ENCODE data around the gene TEPSIN.

TEPSIN gene

DNA sequence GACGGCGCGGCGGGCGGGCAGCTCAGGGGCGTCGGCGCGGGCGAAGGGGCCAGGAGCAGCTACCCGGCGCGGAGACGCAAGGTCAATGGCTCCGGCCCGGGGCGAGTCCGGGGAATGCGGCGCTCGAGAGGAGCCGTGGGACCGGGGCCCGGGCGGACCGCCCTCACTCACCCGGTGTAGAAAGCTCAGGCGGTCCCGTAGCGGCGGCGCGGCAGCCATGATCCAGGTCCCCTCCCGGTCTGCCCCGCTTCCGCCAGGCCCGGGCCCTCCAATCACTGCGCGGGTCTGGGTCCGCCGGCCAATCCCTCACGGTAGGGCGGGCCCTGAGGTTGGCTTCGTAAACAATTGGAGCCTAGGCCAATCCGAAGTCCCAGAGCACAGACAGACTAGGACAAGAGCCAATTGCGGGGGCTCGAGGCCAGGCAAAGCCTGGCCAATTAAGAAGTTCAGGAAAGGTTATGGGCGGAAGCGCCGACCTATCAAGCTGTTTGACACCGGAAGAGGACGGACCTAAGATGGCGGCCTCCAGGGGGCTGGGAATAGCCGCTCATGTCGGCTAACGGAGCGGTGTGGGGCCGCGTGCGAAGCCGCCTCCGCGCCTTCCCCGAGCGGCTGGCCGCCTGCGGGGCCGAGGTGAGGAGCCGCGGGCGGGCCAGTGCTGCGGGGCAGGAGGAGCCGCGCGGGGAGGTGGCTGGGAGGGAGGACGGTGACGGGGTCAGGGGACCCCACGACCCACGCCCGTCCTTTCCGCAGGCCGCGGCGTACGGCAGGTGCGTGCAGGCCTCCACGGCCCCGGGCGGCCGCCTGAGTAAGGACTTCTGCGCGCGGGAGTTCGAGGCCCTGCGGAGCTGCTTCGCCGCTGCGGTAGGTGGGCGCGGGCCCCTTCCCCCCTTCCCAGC lies at the start of gene TEPSIN, which contains the start of gene NDUFAF8:
Gene TEPSIN, minus strand, starts transcription at position 241 of the 899 bp plus-strand sequence. Its CDS starts 22 bp downstream, at position 219.
Gene NDUFAF8, plus strand, starts transcription at position 504 of the 899 bp plus-strand sequence. Its CDS starts 46 bp downstream, at position 550.
- peak; percentile 99 for DNase-seq

DNA sequence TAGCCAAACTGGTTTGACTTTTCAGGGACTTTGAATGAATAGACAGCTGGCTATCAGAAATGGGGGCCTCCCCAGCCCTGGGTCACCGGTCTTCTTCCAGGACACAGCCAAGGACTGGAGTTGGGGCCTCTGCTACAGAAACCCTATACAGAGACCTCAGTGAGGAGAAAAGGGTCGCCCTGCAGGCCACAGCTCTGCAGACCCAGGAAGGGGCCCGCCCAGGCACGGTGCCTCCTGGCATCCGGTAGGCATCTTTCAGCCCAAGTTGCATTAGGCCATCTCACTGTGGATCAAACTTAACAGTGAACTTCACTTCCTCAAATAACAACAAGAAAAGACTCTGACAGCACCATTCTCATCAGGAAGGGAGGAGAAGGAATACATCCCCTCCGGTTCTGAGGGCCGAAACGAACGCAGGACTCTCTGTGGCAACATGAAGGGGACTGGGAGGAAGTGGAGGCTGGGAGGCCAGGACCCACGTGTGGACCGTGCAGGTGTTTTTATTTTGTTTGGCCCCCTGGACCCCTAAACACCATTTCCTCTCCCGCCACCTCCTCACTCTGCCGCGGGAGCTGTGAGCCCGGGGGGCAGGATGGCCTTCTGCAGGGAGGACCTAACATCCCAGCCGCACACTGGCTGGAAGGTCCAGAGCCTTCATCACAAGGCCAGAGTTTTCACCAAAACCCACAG lies 49.0 kb upstream of the TEPSIN start:
- DNase-seq: no peak

- DNase-seq: no peak
Observed at GRCh38 chr17:81287152-81287551, 48.3 kb upstream of the TEPSIN start.

GRCh38 chr17:81286491-81287145 lies 47.8 kb upstream of the TEPSIN start:
- no peak for DNase-seq

DNA sequence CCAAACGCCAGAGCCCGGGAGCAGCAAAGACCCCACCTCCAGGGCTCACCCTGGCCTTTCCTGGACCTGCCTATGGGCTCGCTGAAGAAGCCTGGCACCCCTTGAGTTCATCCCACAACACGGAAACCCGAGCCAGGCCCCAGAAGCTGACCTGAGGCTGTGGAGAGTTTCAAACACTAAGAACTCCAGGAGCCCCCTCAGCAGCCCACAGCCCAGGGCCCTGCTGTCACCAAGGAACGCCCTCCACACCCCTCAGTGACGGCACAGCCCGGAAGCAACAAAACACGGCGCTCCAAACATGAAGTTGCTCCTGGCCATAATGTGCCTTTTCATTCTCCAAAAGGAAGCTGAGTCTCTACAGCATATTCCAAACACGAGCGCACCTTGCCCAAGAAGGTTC lies 47.0 kb upstream of the TEPSIN start:
- DNase-seq: no peak

GRCh38 chr17:81285179-81285878 lies 46.5 kb upstream of the TEPSIN start:
- peak; percentile 73 for DNase-seq

- no peak for DNase-seq
Observed at GRCh38 chr17:81282876-81283275, 44.0 kb upstream of the TEPSIN start.

DNA sequence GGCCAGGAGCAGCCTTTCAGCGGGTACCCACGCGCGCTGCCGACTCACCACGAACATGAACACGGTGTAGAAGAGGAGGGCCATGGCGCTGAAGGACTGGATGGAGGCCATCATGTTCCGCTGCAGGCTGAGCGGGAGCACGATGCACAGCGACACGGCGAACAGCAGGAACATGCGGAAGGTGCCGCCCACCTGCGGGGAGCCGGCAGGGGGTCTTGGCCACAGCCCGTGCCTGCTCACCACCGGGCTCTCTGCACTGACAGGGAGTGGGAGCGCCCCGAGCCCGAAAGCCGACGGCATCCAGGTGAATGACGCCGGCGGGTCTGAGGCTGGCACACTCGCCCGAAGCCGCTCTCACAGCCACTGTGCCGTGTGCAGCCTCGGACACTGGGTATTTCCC lies 43.3 kb upstream of the TEPSIN start:
- DNase-seq: no peak

DNA sequence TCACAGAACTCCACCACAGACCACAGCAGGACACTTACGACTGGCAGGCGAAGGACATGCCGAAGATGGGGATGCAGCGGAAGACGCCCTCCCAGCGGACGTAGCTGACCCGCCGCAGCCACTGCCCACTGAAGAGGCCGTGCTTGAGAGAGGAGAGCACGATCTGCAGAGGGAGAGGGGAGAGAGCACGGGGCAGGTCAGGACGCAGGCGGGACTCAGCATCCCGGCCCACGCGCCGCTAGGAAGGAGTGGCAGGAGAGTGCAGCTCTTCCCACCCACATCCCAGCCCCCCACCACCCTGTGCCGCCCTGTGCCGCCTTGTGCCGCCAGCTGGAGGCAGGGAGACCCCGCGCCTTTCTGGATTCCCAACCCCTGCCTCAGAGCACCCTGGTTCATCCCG lies 41.7 kb upstream of the TEPSIN start:
- no peak for DNase-seq

GRCh38 chr17:81279278-81280275 lies 40.7 kb upstream of the TEPSIN start:
- no peak for DNase-seq

- DNase-seq: no peak
Observed at GRCh38 chr17:81278831-81279230, 40.0 kb upstream of the TEPSIN start.

DNA sequence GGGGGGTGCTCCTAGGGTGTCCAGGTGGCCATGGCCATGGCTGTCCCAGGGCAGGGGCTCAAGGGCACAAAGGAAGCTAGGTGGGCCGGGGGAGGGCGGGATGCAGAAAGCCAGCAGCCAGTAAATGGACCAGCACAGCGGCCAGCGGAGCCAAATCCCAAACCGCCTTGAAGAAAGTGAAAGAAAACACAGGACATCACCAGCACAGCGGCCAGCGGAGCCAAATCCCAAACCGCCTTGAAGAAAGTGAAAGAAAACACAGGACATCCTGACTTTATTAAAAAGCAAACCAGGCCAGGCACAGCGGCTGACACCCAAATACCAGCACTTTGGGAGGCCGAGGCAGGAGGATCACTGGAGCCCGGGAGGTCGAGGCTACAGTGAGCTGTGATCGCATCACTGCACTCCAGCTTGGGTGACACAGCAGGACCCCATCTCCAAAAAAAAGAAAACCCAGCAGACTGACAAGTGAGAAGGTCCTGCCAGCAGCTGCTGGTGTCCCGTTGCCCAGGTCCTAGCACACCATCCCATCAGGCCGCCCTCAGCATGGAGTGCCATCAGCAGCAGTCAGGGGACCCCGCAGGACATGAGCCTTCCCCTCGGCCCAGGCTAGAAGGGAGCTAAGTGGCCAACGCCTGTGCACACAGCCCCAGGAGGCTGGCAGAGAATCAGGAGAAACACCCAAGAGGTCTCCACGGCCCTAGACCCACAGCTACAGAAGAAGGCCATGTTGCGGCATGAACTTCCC lies 39.3 kb upstream of the TEPSIN start:
- no peak for DNase-seq

DNA sequence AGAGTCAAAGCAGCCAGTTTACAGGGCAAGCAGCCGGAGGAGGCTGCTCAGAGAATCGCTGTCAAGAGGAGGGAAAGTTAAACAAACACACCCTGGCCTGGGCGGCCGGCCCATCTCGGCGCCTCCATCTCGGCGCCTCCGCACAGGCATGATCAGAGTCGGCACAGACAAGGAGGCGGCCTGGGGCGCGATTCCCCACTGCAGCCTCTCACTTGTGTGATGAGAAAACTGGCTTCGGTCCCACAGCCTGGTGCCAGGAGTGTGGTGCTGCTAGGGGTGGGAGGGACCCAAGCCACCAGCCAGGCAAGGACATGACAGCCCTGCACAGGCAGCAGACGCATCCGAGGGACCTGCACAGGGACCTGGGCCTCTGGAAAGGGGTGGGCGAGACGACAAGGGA lies 38.6 kb upstream of the TEPSIN start:
- no peak for DNase-seq

GRCh38 chr17:81276781-81277180 lies 37.9 kb upstream of the TEPSIN start:
- DNase-seq: no peak

GRCh38 chr17:81274471-81274855 lies 35.6 kb upstream of the TEPSIN start:
- DNase-seq: no peak

DNA sequence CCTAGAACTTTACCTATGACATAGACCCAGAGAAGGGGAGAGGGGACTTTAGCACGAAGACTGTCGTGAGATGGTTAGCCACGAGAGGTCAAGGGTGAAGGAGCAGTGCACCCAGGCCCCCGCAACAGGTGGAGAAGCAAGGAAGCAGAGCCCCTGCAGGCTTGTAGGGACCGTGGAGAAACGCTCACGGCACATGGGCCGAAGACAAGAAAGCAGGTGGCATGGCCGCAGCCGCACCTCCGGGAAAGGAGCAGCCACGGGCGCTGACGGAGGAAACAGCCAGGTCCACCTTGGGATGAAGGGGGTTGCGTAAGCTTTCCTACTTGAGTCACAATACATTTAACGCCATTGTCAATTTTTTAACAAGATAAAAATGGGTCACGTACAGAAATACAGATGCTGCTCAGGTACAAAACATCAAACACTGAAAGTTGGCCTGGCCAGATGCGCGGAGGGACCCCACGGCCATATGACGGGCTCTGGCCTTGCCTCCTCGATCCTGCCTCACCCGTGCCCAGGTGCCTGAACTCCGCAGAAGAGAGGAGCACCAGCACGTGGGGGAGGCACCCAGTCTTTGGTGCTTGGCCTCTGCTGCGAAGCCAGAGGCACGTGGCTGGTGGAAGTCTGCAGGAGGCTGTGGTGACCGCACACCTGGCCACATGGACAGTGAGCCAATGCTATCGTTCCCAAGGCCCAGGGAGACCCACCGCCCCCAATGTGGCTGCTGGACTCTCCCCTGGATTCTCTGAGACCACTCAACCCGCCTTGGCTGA lies 35.0 kb upstream of the TEPSIN start:
- no peak for DNase-seq

GRCh38 chr17:81272616-81273015 lies 33.8 kb upstream of the TEPSIN start:
- no peak for DNase-seq

- no peak for DNase-seq
Observed at GRCh38 chr17:81271226-81271625, 32.4 kb upstream of the TEPSIN start.

DNA sequence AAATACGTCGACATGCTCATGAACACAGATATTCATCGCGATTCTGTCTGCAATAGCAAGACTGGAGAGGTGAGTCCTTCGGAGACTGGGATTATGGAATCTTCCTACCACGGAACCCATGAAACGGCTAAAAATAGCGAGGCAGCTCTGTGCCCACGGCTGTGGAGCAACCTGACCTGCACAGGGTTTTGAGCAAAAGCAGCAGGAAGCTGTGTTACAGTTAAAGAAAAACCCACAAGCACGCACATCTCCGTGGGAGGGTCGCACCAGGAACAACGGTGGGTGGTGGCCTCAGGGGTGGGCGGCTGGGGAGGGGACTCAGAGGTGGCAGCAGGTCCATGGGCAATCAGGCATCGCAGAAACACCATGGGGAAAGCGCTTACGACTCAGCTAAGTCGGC lies 31.4 kb upstream of the TEPSIN start:
- DNase-seq: no peak

All from activated CD4-positive, alpha-beta T cell treated with anti-CD3 and anti-CD28 coated beads, Interleukin-2, amount 50 U/mL, for 16 hours (primary cell).